Endodermal cell (in vitro differentiated cells): ENCODE measurements around the gene HOXA9. TPM values are rescaled to one million over a fixed set of nuclear protein-coding genes. Genes with fewer than 3 reads are reported as not detected.

Experiments used
- DNase-seq: peaks from one replicate; pipeline ENCODE4 v3.0.0-alpha.2; 2017
- H3K27ac ChIP-seq: 2 replicates; pipeline ENCODE4 v1.5.1; 2013; ENCODE audit warnings: mild to moderate bottlenecking, low read depth, low read length, moderate library complexity
- H3K27me3 ChIP-seq: 2 replicates; pipeline ENCODE4 v1.6.1; 2013; ENCODE audit warnings: mild to moderate bottlenecking, low read length, moderate library complexity; ENCODE audit not compliant: insufficient read depth, control insufficient read depth, poor library complexity, severe bottlenecking
- H3K36me3 ChIP-seq: 2 replicates; pipeline ENCODE4 v1.7.0; 2013; ENCODE audit warnings: mild to moderate bottlenecking, low read length, moderate library complexity; ENCODE audit not compliant: control insufficient read depth, insufficient read depth
- H3K4me1 ChIP-seq: one replicate; pipeline ENCODE4 v1.7.0; 2013; ENCODE audit warnings: low read length; ENCODE audit not compliant: control insufficient read depth, insufficient read depth
- H3K4me3 ChIP-seq: 2 replicates; pipeline ENCODE4 v1.5.1; 2013; ENCODE audit warnings: mild to moderate bottlenecking, low read length, moderate library complexity
- H3K9ac ChIP-seq: 2 replicates; pipeline ENCODE4 v1.6.1; 2013; ENCODE audit warnings: mild to moderate bottlenecking, low read length, moderate library complexity; ENCODE audit not compliant: poor library complexity, severe bottlenecking; ENCODE audit errors: extremely low read depth
- H3K9me3 ChIP-seq: 2 replicates; pipeline ENCODE4 v1.6.1; 2013; ENCODE audit warnings: mild to moderate bottlenecking, low read length, moderate library complexity; ENCODE audit not compliant: control insufficient read depth
- H3K27ac Mint-ChIP-seq: 2 replicates; pipeline ENCODE4 v1.8.0; 2020; ENCODE audit warnings: mixed read lengths
- H3K27me3 Mint-ChIP-seq: 2 replicates; pipeline ENCODE4 v1.8.0; 2021; ENCODE audit warnings: mild to moderate bottlenecking, mixed read lengths; ENCODE audit not compliant: insufficient read depth
- H3K36me3 Mint-ChIP-seq: 2 replicates; pipeline ENCODE4 v1.8.0; 2020; ENCODE audit warnings: low read depth, mixed read lengths
- H3K4me1 Mint-ChIP-seq: 2 replicates; pipeline ENCODE4 v1.8.0; 2020; ENCODE audit warnings: mixed read lengths
- H3K4me3 Mint-ChIP-seq: 2 replicates; pipeline ENCODE4 v1.8.0; 2020; ENCODE audit warnings: mild to moderate bottlenecking, moderate library complexity, mixed read lengths
- H3K9me3 Mint-ChIP-seq: 2 replicates; pipeline ENCODE4 v1.8.0; 2020; ENCODE audit warnings: mild to moderate bottlenecking, mixed read lengths
- CTCF ChIP-seq: fragments of 200-600 bp; sonication (generic); conservative IDR thresholded peaks from 2 replicates; pipeline ENCODE4 v1.5.0; 2021; ENCODE audit warnings: antibody characterized with exemption, mild to moderate bottlenecking
- WGBS, 2 experiments: methylation state at CpG; one replicate each; pipeline versions ENCODE4 v1.1.5 to v1.1.7; 2013; ENCODE audit warnings: missing lambda C conversion rate in 2 of 2, mixed read lengths in 1 of 2; ENCODE audit not compliant: insufficient coverage in 1 of 2, insufficient read length in 1 of 2; 5-methylcytosine and 5-hydroxymethylcytosine counted together
- total RNA-seq, 2 donors: library from RNA; stranded (reverse); fragmentation: NEBNext Ultra II Directional in 1 of 2; extraction: Animal tissue kit (Norgen Biotek cat#: 25700) in 1 of 2; gene quantifications; 2 replicates in 1 of 2; 3 replicates in 1 of 2; pipeline ENCODE4 v1.2.1, GENCODE V29; 2021

HOXA9 gene
- total RNA-seq, 2 donors from 2014 or later: not detected

- H3K27me3 ChIP-seq: peaks cover 97% of the 10 kb centered on the region
- Mint-ChIP-seq H3K36me3 (no peaks in the 10 kb centered on the region), H3K27ac (no peak overlapping the region), H3K4me1 (peaks cover 13% of the 10 kb centered on the region), H3K9me3 (no peaks in the 10 kb centered on the region), H3K27me3 (peaks cover 95% of the 10 kb centered on the region), H3K4me3 (no peak overlapping the region)
- no peak for TF ChIP-seq CTCF
- no peak overlapping the region for H3K27ac ChIP-seq
- H3K4me1 ChIP-seq: peaks cover 4% of the 10 kb centered on the region
- H3K9me3 ChIP-seq: no peaks in the 10 kb centered on the region
- H3K4me3 ChIP-seq: no peak overlapping the region
- no peak overlapping the region for H3K9ac ChIP-seq
- peak; percentile 60 for DNase-seq
- H3K36me3 ChIP-seq: no peaks in the 10 kb centered on the region
- 7 to 14% methylated on average over 13 to 30 of the region's 30 CpGs for WGBS, 2 experiments
These were observed 36.9 kb upstream of the HOXA9 start for GRCh38 chr7:27202018-27202861.

- TF ChIP-seq CTCF: no peak
- no peak overlapping the region for H3K27ac ChIP-seq
These were observed 36.3 kb upstream of the HOXA9 start for GRCh38 chr7:27201580-27202017.

GRCh38 chr7:27200761-27201579 is 35.6 kb upstream of the HOXA9 start:
- H3K27ac Mint-ChIP-seq: no peak overlapping the region

More at GRCh38 chr7:27201580-27202017, 36.3 kb upstream of the HOXA9 start:
- peak; percentile 53 for DNase-seq
- Mint-ChIP-seq H3K4me1 (peaks cover 13% of the 10 kb centered on the region), H3K27me3 (peaks cover 95% of the 10 kb centered on the region), H3K9me3 (no peaks in the 10 kb centered on the region), H3K36me3 (no peaks in the 10 kb centered on the region), H3K4me3 (no peak overlapping the region), H3K27ac (no peak overlapping the region)
- H3K9me3 ChIP-seq: no peaks in the 10 kb centered on the region
- H3K9ac ChIP-seq: no peak overlapping the region
- peaks cover 97% of the 10 kb centered on the region for H3K27me3 ChIP-seq
- H3K4me1 ChIP-seq: peaks cover 4% of the 10 kb centered on the region
- no peaks in the 10 kb centered on the region for H3K36me3 ChIP-seq
- H3K4me3 ChIP-seq: no peak overlapping the region
- 19% methylated on average over 4 of the region's 4 CpGs; no CpG with 5 or more reads in 1 of the 2 experiments for WGBS, 2 experiments

More at GRCh38 chr7:27200761-27201579, 35.6 kb upstream of the HOXA9 start:
- Histone ChIP-seq H3K9ac (no peak overlapping the region), H3K36me3 (no peaks in the 10 kb centered on the region), H3K27ac (no peak overlapping the region), H3K4me1 (peaks cover 4% of the 10 kb centered on the region), H3K27me3 (peaks cover 97% of the 10 kb centered on the region), H3K4me3 (no peak overlapping the region), H3K9me3 (no peaks in the 10 kb centered on the region)
- H3K27me3 Mint-ChIP-seq: peaks cover 95% of the 10 kb centered on the region
- no peaks in the 10 kb centered on the region for H3K9me3 Mint-ChIP-seq
- H3K4me1 Mint-ChIP-seq: peaks cover 13% of the 10 kb centered on the region
- no peak for TF ChIP-seq CTCF
- no peaks in the 10 kb centered on the region for H3K36me3 Mint-ChIP-seq
- 9 to 13% methylated on average over 6 to 14 of the region's 14 CpGs for WGBS, 2 experiments
- peak overlapping the region; percentile 54 for H3K4me3 Mint-ChIP-seq
- peak; percentile 60 for DNase-seq
